Measurements from ENCODE around the gene ACSS2. TPM values are rescaled to one million over a fixed set of nuclear protein-coding genes. Genes with fewer than 3 reads are reported as not detected.

The ACSS2 gene
- total and polyA plus RNA-seq, 2 of the 8 experiments (the other 6 are each of a cell fraction or from before 2014, with no cell fraction given) = 17.7 to 24.2 TPM

- CTCF ChIA-PET (ENCODE audit: partially characterized antibody) = no interaction called here
- H4K20me1 ChIP-seq (replicated peaks in 1 of 2; ENCODE audit: control insufficient read depth in 1 of 2, insufficient read depth in 2 of 2, low read length in 2 of 2) = peaks cover 0 to 2% of the 10 kb centered on the region in 2 experiments
- no peak overlapping the region for H2AK5ac ChIP-seq (ENCODE audit: low read depth, low read length)
Measured at GRCh38 chr20:34926581-34926980, 50.2 kb downstream of the ACSS2 start.

More at GRCh38 chr20:34926581-34926980, 50.2 kb downstream of the ACSS2 start:
- Histone ChIP-seq H3K23ac (ENCODE audit: insufficient read length) (no peak overlapping the region), H4K91ac (replicated peaks; ENCODE audit: insufficient read length, low read length) (no peak overlapping the region), H2BK15ac (ENCODE audit: low read length) (no peak overlapping the region), H2BK5ac (ENCODE audit: low read depth, low read length) (no peak overlapping the region), H3K18ac (ENCODE audit: extremely low read depth, low read length) (no peak overlapping the region), H3K9me3 (ENCODE audit: insufficient read depth in 2 of 2, low read depth in 1 of 2, low read length in 1 of 2) (peaks cover 2 to 4% of the 10 kb centered on the region in 2 experiments; a peak in 2 of 4 replicates), H3K4me3 (ENCODE audit: extremely low read depth in 1 of 4, insufficient read depth in 2 of 4, low read depth in 3 of 4, low read length in 4 of 4) (no peak overlapping the region), H3K4ac (replicated peaks; ENCODE audit: insufficient read length, low read depth, low read length) (no peak overlapping the region), H3K23me2 (ENCODE audit: low read depth, low read length) (no peaks in the 10 kb centered on the region), H3K4me1 (replicated peaks in 1 of 4; ENCODE audit: control insufficient read depth in 3 of 4, insufficient read depth in 4 of 4, low read length in 3 of 4) (no peaks in the 10 kb centered on the region), H4K5ac (ENCODE audit: insufficient read length, low read depth, low read length) (no peak overlapping the region), H3K4me2 (ENCODE audit: insufficient read depth in 1 of 2, low read depth in 2 of 2, low read length in 2 of 2) (no peak overlapping the region), H3K27me3 (replicated peaks in 1 of 4; ENCODE audit: control insufficient read depth in 3 of 4, extremely low read depth in 1 of 4, insufficient read depth in 3 of 4, low read length in 3 of 4) (no peaks in the 10 kb centered on the region), H2BK20ac (ENCODE audit: low read length) (no peak overlapping the region), H4K8ac (ENCODE audit: extremely low read depth, insufficient read depth, low read length) (no peak overlapping the region), H3K14ac (ENCODE audit: insufficient read length) (no peak overlapping the region), H3K79me2 (ENCODE audit: control insufficient read depth in 1 of 2, insufficient read depth in 2 of 2, low read length in 2 of 2) (no peaks in the 10 kb centered on the region), H3K9ac (replicated peaks in 1 of 4; ENCODE audit: extremely low read depth in 1 of 4, low read depth in 3 of 4, low read length in 3 of 4) (no peak overlapping the region), H3K36me3 (ENCODE audit: control insufficient read depth in 2 of 4, insufficient read depth in 4 of 4, low read length in 3 of 4) (peaks cover 0 to 12% (median 2%) of the 10 kb centered on the region in 4 experiments; a peak in 5 of 8 replicates), H3K56ac (replicated peaks; ENCODE audit: insufficient read length, low read depth, low read length) (no peak overlapping the region), H3K79me1 (ENCODE audit: low read depth, low read length) (no peaks in the 10 kb centered on the region), H2BK12ac (ENCODE audit: low read depth, low read length) (no peak overlapping the region), H2BK120ac (replicated peaks; ENCODE audit: low read depth, low read length) (no peak overlapping the region), H3K27ac (ENCODE audit: low read depth, low read length) (no peak overlapping the region), H2AFZ (ENCODE audit: low read length) (no peak overlapping the region)
- POLR2A ChIA-PET (ENCODE audit: partially characterized antibody) = no interaction called here
- no peak for TF ChIP-seq CBX5 (IDR thresholded peaks at IDR 0.05; ENCODE audit: low read depth, low read length)
- no peak for TF ChIP-seq SP1 (IDR thresholded peaks at IDR 0.05; ENCODE audit: low read depth, low read length)
- 73% methylated on average over 1 of the region's 1 CpG; no CpG with 5 or more reads in 1 of the 2 experiments for WGBS, 2 experiments (ENCODE audit: extremely low coverage in 1 of 2, insufficient coverage in 1 of 2, insufficient read length in 1 of 2, insufficient replicate concordance in 2 of 2, low coverage in 1 of 2, low lambda C conversion rate in 2 of 2, missing lambda C conversion rate in 1 of 2)
- DNase-seq (ENCODE audit: low read depth in 1 of 2, low spot score in 2 of 2) (no peak), FAIRE-seq (no peak)
